B cell (primary cell): ENCODE results near the gene HIP1R. TPM values are rescaled to one million over a fixed set of nuclear protein-coding genes. Genes with fewer than 3 reads are reported as not detected.

ENCODE experiments used
- ATAC-seq: fragments of 200-7000 bp; cut with Tn5 transposase; one replicate; pipeline ENCODE4 v1.10.0; 2021; ENCODE audit warnings: low read depth, mild to moderate bottlenecking, moderate number of reproducible peaks, moderate library complexity
- CTCF ChIA-PET: fragments of 350-600 bp; sonication (Branson Sonifier 250); formaldehyde crosslinking; loops from one replicate; lab custom pipeline; 2021; ENCODE audit warnings: antibody characterized with exemption, inconsistent platforms; lab: Charles Lee
- POLR2A ChIA-PET: fragments of 350-600 bp; sonication (Branson Sonifier 250); formaldehyde crosslinking; loops from one replicate; lab custom pipeline; 2021; ENCODE audit warnings: antibody characterized with exemption; lab: Charles Lee
- DNase-seq: peaks from one replicate; pipeline ENCODE4 v3.0.0; 2013
- H2AFZ ChIP-seq: 2 replicates; pipeline ENCODE4 v1.6.1; 2012; ENCODE audit warnings: mild to moderate bottlenecking, low read depth, low read length; ENCODE audit not compliant: insufficient read depth, poor library complexity, severe bottlenecking
- H3K27ac ChIP-seq, 2 donors: 1 replicate in 1 of 2; 2 replicates in 1 of 2; pipeline ENCODE4 v1.5.1; 2012 to 2013; ENCODE audit warnings: low read length in 2 of 2, mild to moderate bottlenecking in 2 of 2, moderate library complexity in 1 of 2
- H3K27me3 ChIP-seq, 4 experiments: fragments of 200-600 bp in 1 of 4; sonication (generic) in 1 of 4; replicated peaks in 1 of 4; 1 replicate in 2 of 4; 2 replicates in 2 of 4; pipeline versions ENCODE4 v1.6.1 to v1.7.0; 2013 to 2016; ENCODE audit warnings: low read length in 3 of 4, mild to moderate bottlenecking in 2 of 4, mixed read lengths in 1 of 4, moderate library complexity in 1 of 4; ENCODE audit not compliant: insufficient read depth in 4 of 4, control insufficient read depth in 3 of 4; ENCODE audit errors: control extremely low read depth in 1 of 4
- H3K36me3 ChIP-seq, 2 experiments: replicated peaks in 1 of 2; 1 replicate in 1 of 2; 2 replicates in 1 of 2; pipeline versions ENCODE4 v1.6.1 to v1.7.1; 2013; ENCODE audit warnings: low read length in 1 of 2; ENCODE audit not compliant: insufficient read depth in 2 of 2, control insufficient read depth in 1 of 2; ENCODE audit errors: control extremely low read depth in 1 of 2, extremely low read depth in 1 of 2
- H3K4me1 ChIP-seq, 2 donors: fragments of 200-600 bp in 1 of 2; sonication (generic) in 1 of 2; 1 replicate in 1 of 2; 2 replicates in 1 of 2; pipeline versions ENCODE4 v1.5.1 to v1.6.1; 2013 to 2017; ENCODE audit warnings: low read length in 2 of 2; ENCODE audit not compliant: control insufficient read depth in 2 of 2, insufficient read depth in 2 of 2
- H3K4me2 ChIP-seq: replicated peaks from 2 replicates; pipeline ENCODE3; 2012; ENCODE audit warnings: mild to moderate bottlenecking, low read depth, low read length; ENCODE audit not compliant: poor library complexity, severe bottlenecking
- H3K4me3 ChIP-seq, 5 experiments: fragments of 200-600 bp in 1 of 5; sonication (generic) in 1 of 5; 1 replicate in 3 of 5; 2 replicates in 2 of 5; pipeline versions ENCODE4 v1.5.1 to v1.7.0; 2011 to 2016; ENCODE audit warnings: low read length in 4 of 5, mild to moderate bottlenecking in 4 of 5, low read depth in 2 of 5, control low read depth in 1 of 5, moderate library complexity in 1 of 5; ENCODE audit not compliant: insufficient read depth in 1 of 5; ENCODE audit errors: control extremely low read depth in 1 of 5, extremely low read depth in 1 of 5
- H3K79me2 ChIP-seq: fragments of 200-600 bp; sonication (generic); one replicate; pipeline ENCODE4 v1.6.0; 2016; ENCODE audit warnings: low read length; ENCODE audit not compliant: control insufficient read depth, insufficient read depth
- H3K9ac ChIP-seq: fragments of 200-600 bp; sonication (generic); 2 replicates; pipeline ENCODE4 v1.6.1; 2017; ENCODE audit warnings: mild to moderate bottlenecking, low read length, moderate library complexity
- H3K9me3 ChIP-seq, 3 donors: one replicate each; pipeline versions ENCODE4 v1.6.1 to v1.7.1; 2013; ENCODE audit warnings: low read length in 2 of 3; ENCODE audit not compliant: control insufficient read depth in 2 of 3, insufficient read depth in 1 of 3; ENCODE audit errors: control extremely low read depth in 1 of 3
- H4K20me1 ChIP-seq: 2 replicates; pipeline ENCODE4 v1.6.0; 2012; ENCODE audit warnings: mild to moderate bottlenecking, low read length; ENCODE audit not compliant: insufficient read depth, control insufficient read depth, poor library complexity, severe bottlenecking
- H3K27ac Mint-ChIP-seq: one replicate; pipeline ENCODE4 v1.8.0; 2021; ENCODE audit warnings: mixed read lengths
- H3K27me3 Mint-ChIP-seq: one replicate; pipeline ENCODE4 v1.8.0; 2021; ENCODE audit warnings: mixed read lengths
- H3K4me1 Mint-ChIP-seq: one replicate; pipeline ENCODE4 v1.8.0; 2021; ENCODE audit warnings: mixed read lengths
- H3K4me3 Mint-ChIP-seq: one replicate; pipeline ENCODE4 v1.8.0; 2021; ENCODE audit warnings: mixed read lengths
- H3K9me3 Mint-ChIP-seq: one replicate; pipeline ENCODE4 v1.8.0; 2022; ENCODE audit warnings: mixed read lengths; ENCODE audit not compliant: insufficient read depth
- EZH2 ChIP-seq: IDR thresholded peaks from 2 replicates; pipeline ENCODE4 v1.6.1; 2012; ENCODE audit warnings: borderline replicate concordance, low read depth, mild to moderate bottlenecking, moderate library complexity, low read length; ENCODE audit not compliant: insufficient read depth, poor library complexity, severe bottlenecking
- WGBS: methylation state at CpG from one replicate; pipeline ENCODE4 v1.1.5; 2013; ENCODE audit warnings: missing lambda C conversion rate; ENCODE audit not compliant: insufficient coverage; 5-methylcytosine and 5-hydroxymethylcytosine counted together
- intact Hi-C: fragments of 100-400 bp; cut with micrococcal nuclease; formaldehyde crosslinking; loops from one replicate; pipeline ENCODE4 v1.10.0; 2022
- polyA plus RNA-seq: library from polyadenylated mRNA; depleted of rRNA; stranded (reverse); fragments of >200 nt; gene quantifications from 2 replicates; pipeline ENCODE4 v1.2.3, GENCODE V29; 2012
- total RNA-seq, 2 donors: library from RNA; stranded (reverse); fragments of 120-200 nt in 1 of 2; gene quantifications; 1 replicate in 1 of 2; 2 replicates in 1 of 2; pipeline versions ENCODE4 v1.2.3 to v1.2.4, GENCODE V29; 2013 to 2022
- TF ChIP-seq, protein P1 (sequence below): fragments of 200-600 bp; IDR thresholded peaks from one replicate; pipeline ENCODE4 v1.8.0; 2022; ENCODE audit warnings: antibody characterized with exemption, mild to moderate bottlenecking

HIP1R gene
- total and polyA plus RNA-seq, 2 donors (not counting 1 experiment from before 2014, with no cell fraction given), result 289 to 390 TPM

DNA sequence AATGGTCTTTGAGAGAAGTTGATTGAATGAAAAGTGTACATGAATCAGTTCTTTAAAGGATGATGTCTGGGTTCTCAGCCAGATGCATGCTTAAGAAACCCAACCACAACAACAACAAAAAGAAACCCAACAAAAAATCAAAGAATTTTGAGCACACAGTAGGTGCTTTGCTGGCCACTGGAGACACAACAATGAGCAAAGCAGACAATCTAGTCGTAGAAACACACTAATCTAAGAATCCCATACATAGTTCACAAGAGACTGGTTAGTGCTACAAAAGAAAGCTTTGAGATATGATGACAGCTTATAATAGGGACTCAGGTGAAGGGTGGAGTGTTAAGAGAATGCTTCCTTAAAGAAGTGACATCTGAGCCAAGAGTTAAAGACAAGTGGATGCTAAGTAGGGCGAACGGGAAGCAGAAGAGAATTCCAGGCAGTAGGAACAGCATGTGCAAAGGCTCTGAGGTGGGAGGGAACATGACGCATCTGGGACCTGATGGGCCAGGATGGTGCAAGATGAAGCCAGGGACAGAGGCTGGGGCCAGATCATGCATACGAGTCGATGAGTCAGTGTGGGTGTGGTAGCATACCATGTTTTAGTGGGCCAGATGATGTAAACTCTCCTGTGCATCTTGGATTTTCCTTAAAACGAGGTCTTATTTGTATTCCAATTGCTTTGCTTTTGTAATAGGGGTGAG lies 4.6 kb upstream of the HIP1R start:
- Histone ChIP-seq H3K4me2 (no peak overlapping the region), H4K20me1 (no peaks in the 10 kb centered on the region), H3K36me3 (no peaks in the 10 kb centered on the region), H3K4me1 (peaks cover 6 to 11% of the 10 kb centered on the region in 2 donors), H3K79me2 (no peaks in the 10 kb centered on the region), H2AFZ (no peak overlapping the region), H3K9ac (no peak overlapping the region), H3K27me3 (no peaks in the 10 kb centered on the region), H3K27ac (no peak overlapping the region), H3K9me3 (no peaks in the 10 kb centered on the region), H3K4me3 (no peak overlapping the region)
- no peak for TF ChIP-seq EZH2
- TF ChIP-seq, protein P1, sequence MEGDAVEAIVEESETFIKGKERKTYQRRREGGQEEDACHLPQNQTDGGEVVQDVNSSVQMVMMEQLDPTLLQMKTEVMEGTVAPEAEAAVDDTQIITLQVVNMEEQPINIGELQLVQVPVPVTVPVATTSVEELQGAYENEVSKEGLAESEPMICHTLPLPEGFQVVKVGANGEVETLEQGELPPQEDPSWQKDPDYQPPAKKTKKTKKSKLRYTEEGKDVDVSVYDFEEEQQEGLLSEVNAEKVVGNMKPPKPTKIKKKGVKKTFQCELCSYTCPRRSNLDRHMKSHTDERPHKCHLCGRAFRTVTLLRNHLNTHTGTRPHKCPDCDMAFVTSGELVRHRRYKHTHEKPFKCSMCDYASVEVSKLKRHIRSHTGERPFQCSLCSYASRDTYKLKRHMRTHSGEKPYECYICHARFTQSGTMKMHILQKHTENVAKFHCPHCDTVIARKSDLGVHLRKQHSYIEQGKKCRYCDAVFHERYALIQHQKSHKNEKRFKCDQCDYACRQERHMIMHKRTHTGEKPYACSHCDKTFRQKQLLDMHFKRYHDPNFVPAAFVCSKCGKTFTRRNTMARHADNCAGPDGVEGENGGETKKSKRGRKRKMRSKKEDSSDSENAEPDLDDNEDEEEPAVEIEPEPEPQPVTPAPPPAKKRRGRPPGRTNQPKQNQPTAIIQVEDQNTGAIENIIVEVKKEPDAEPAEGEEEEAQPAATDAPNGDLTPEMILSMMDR, result no peak
- no peak overlapping the region for H3K27ac Mint-ChIP-seq
- whole genome bisulfite sequencing, result 86% methylated on average over 6 of the region's 7 CpGs
- ChIA-PET POLR2A (interaction anchor here (0.6 kb wide), 2 partner anchors 30 to 818 kb away, joined by 3 to 4 read pairs; no protein-coding TSS in a partner anchor), CTCF (interaction anchor here (1.0 to 10.0 kb wide), 4 partner anchors 9 to 38 kb away, joined by 3 to 89 read pairs (median 34); no protein-coding TSS in a partner anchor)
- peaks cover 25% of the 10 kb centered on the region for H3K4me1 Mint-ChIP-seq
- H3K4me3 Mint-ChIP-seq, result no peak overlapping the region
- ATAC-seq, result no peak
- DNase-seq, result no peak
- intact Hi-C loops, result loop anchor here (10.0 kb wide), 1 partner anchor 594 kb away; no protein-coding TSS in a partner anchor
- H3K9me3 Mint-ChIP-seq, result no peaks in the 10 kb centered on the region
- H3K27me3 Mint-ChIP-seq, result no peaks in the 10 kb centered on the region
